HS-27A (cell line): Measurements from ENCODE around the gene PTPRE.

Source experiments
- DNase-seq: peaks from one replicate; pipeline ENCODE4 v3.0.0-alpha.2; 2012; ENCODE audit warnings: low read depth, missing footprints

PTPRE gene

DNA sequence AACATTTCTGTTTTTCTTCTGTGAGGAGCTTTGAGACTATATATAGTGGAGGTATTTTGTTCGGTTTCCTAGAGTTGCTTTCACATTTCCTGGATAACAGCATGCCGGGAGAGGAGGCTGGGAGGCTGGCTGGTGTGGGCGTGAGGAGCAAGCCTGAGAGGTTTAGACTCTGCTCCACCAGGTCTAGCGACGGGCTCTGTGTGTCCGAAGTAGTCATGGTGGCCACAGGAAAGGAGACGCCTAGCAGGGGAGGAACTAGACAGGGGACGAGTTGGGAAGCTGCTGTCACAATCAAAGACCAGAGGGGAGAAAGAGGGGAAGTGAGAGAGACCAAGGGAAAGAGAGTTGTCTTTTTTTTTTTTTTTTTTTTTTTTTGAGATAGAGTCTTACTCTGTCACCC lies 19.6 kb downstream of the PTPRE start:
- DNase-seq, result no peak

DNA sequence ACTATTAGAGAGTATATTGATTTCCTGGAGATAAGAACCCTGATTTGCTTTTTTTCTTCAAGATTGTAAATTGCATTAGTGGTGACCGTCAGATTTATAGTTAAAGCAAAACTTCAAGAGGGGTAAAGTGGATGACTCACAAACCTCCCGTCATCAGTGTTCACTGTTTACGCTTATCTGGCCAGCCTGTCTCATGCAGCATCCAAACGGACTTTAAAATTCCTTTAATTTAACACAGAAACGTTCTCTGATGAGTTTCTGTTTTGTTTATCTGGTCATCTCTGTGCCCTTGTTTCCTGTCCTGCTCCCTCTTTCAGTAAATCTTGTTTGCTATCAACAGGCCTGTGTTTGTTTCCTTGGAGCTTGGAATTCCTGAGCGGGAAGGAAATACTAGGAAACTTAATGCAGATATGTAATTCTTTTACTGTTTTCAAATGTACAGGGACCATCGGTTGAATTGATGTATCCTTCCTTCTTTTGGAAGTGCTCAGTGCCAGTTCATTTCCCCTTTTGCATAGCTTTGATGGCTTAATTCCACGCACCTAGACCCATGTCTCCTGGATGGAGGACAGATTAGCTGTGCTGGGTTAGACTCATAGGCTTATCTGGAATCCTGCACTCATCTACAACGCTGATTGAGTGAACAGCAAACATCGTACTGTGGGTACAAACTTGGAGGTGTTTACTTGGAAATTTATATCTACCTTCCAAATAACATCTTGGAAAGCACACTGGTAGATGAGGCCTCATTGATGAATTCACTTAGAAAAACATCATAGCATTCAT lies 21.3 kb downstream of the PTPRE start:
- DNase-seq, result no peak

DNA sequence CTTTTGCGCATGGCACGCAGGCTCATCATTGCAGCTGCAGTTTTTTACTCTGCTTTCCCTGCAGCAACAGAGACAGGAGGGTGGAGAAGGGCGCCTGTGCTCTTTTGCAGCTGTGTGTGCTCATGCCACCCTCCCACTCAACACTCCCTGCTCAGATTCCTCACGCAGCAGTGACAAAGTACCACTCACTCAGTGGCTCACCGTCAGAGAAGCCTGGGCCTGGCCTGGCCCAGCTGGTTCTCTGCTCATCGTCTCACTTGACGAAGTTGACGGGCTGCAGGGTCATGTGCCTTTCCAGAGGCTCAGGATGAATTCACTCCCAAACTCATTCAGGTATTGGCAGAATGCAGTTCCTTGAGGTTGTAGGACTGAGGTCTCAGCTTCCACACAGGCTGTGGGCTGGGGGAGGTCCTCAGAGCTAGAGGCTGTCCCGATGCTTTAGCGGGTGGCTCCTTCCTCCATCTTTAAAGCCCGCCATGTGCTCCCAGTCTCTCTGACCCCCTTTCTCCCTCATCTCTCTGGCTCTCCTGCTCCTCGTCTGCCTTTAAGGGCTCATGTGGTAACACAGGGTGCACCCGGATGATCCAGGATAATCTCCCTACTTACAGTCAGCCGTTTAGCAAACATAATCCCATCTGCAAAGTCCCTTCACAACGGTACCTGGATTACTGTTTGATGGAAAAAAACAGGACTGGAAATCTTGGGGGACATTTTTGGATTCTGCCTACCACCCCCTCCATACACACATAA lies 25.8 kb downstream of the PTPRE start:
- DNase-seq, result no peak

DNA sequence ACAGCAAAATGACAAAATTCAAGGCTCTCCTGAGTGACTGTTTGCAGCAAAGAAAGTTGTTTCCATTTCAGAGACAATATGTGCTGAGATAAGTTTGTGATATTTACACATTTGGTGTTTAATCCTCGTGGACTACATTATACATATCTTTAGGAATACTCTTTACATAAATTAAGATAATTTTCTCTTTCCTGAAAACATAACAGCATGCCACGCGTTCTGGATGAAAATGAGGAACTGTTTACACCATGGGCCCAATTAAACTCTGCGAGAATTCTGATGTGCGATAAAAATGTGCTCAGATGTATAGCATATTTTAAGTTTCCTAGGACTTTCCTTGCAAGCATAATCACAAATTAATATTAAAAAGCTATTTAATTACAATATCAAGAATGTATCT lies 26.4 kb downstream of the PTPRE start:
- no peak for DNase-seq

DNA sequence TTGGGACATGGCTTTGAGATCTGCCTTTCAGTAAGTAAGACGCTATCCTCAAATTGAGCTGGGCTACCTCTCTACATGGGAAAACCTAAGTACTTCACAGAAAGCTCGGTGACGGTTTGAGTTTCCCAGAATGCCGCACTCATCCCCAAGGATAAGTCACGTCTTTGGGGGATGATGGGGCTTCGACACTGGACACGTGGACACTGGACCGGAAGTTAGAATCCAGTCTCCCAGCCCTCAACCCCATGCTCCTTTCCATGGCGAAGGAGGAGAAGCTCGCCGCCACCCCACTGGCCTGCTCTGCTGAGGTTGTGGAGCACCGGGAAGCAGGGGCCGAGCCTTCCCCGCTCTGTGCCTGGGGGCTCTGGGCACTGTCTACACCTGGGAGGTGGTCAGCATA lies 27.5 kb downstream of the PTPRE start:
- no peak for DNase-seq

DNA sequence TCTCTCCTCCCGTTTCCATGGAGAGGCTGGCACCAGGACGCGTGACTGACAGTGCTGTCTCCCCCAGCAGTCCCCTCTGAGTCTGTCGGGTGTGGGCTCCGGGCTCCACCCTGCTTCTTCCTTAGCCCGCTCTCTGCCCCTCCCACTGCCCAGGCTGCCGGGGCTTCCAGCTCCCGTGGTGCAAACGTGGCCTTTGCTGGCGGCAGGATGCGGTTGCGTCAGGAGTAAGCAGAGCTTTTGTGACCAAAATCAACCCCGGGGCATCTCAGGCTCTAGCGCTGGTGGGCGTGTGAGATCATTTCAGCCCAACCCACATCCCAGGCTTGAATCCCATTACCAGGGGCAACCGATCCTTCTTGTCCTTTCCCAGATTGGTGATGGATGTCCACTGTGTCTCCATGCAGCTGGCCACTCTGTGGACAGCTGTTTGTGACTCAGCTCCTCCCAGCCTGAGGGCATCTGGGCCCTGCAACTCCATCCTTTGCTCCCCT lies 28.2 kb downstream of the PTPRE start:
- no peak for DNase-seq

DNA sequence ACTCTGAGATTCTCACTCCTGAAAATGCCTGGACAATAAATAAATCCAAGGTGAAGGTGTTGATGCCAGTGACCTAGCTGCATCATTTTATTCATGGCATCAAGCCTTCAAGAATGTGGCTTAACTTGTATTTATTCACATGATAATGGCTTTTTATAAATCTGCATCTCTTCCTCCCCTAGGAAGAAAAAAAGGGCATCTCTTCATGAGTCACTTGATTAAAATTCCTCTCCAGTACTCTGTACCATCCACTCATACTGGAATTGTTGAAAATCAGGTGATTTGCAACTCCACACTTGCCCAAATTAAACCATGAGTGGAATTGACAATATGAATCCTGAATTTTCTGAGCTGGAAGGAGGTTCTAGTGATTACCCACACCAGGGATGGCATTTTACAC lies 30.2 kb downstream of the PTPRE start:
- DNase-seq, result no peak

DNA sequence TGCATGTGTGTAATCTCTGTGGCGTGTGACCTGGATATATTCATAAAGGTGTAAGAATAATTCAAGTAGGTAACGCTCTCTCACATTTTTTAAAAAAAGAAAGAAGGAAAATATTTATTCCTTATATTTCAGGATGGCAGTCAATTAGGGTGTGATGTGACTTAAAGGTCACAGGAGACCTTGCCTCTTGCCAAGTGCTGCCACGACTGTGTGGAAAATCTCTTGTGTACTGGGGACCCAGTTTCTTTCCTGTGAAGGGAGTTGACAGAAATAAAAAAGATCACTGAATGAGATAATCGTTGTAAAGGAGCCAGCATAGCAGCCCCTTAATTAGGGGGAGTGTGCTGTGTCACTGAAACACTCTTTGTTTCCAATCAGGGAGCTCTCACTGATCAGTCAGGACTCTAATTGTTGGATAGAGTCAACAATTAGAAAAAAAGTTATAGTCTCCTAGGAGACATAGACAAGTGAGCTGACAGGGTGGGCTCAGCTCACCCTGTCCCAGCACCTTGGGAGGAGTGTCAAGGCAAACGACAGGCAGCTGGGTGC lies 31.1 kb downstream of the PTPRE start:
- DNase-seq, result no peak

DNA sequence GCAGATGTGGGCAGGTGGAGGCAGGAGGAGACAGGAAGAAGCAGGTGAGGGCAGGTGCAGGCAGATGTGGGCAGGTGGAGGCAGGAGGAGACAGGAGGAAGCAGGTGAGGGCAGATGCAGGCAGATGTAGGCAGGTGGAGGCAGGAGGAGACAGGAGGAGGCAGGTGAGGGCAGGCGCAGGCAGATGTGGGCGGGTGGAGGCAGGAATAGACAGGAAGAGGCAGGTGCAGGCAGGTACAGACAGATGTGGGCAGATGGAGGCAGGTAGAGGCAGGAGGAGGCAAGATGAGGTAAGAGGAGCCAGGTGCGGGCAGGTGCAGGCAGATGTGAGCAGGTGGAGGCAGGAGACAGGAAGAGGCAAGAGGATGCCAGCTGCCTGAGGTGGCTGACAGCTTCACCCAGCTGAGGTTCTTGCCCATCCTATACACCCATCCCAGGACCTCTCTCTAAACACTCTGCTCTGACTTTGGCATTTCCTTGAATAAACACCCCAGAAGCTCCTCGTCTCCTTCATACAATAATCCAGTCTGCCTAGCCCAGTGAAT lies 33.0 kb downstream of the PTPRE start:
- no peak for DNase-seq

DNA sequence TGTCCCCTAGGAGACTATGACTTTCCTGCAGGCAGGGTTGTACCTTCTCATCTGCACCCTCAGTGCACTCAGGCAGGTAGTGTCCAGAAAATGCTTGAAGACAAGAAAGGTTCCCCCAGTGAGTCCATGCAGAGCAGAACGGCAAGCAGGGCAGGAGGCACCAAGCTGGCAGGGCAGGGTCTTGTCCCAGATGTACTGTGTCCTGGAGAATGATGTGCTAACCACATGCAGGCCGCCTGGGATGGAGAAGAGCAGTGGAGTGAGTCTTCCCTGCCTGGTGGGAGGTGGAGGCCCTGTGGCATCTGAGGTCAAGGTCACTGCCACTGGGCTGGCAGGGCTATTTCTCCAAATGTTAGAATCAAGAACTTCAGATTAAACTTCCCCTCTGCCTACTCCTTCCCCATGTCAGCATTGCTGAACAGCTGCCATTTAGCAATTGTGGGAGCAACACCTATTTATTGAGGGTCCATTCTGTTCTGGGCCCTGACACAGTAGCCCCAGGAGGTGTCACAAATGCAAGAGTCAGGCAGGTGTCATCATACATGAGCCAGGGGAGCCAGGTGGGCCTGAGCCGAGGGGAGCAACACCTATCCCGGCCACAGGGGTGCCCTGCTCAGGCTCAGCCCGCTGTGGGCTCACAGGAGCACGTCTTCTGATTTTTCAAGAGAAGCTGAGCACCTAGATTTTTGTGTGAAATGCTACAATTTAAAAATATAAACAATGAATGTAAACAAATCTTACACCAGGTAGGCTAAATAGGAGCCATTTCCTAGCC lies 34.1 kb downstream of the PTPRE start:
- no peak for DNase-seq

DNA sequence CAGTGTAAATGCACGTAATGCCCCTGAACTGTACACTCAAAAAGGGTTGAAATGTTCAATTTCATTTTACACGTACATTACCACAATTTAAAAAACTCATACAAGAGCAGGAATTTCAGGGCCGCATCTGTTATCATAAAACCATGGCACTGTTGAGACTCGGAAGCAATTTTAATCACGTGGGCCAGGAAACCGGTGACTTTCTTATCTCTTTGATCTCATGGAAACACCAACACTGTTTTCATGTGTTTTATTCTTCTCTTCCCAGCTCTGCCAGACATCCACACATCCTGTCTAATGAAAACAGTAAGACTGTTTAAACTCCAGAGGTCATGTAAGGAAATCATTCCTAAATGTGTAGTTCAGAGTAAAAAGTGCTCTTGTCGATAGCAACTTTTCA lies 35.9 kb downstream of the PTPRE start:
- no peak for DNase-seq

DNA sequence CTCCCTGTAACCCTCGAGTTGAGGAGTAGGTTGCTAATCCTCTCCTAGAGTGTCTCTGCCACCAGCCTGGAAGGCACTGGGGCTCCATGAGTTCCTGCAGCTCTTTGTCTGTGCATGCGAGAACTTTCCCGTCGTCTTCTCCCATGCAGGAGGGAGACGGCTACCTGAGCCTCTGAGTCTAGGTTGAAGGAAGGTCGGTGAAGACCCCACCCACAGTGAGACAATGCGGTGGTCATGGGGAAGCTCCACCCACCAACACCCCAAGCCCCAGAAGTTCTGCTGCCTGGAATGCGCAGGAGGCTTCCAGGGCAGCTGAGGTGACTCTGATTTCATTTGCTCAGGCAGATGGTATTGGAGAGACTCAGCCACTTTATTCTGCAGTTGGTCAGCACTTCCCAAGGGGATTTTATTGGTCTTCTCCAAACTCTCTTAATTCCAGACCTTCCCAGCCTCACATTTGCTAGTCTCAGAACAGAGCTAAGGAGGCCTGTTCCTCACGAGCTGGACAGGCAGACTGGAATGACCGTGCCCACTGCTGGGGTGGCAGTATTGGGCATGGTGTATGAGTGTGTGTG lies 36.5 kb downstream of the PTPRE start:
- DNase-seq, result no peak

DNA sequence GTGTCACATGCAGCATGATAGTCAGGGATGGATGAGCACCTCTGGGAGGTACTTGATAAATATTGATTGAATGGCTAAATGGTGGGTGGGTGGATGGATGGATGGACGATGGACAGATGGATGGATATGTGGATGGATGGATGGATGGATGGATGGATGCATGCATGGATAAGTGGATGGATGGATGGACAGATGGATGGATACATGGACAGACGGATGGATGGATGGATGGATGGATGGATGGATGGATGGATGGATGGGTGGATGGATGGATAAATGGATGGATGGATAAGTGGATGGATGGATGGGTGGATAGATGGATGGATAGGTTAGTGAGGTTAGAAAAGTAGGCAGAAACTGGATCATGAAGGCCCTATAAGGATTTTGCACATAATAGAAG lies 37.4 kb downstream of the PTPRE start:
- no peak for DNase-seq

DNA sequence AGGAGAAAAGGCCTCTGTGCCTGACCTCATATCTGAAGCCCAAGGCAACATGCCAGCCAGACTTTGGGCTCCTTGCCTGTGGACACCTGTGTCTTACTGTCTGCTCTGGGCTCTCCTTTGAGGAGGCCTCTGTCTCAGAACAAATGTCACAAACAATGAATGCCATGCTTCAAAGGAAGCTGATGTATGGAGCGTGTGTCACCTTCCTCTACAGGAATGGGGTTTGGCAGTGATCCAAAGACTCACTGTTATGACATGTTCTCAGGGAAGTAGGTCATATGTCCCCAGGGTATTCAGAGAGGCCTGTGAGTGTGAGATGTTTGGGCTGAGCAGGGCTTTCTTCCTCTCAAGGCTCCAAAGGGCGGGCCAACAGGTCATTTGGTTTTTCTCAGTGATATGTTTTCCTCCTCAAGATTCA lies 38.4 kb downstream of the PTPRE start:
- DNase-seq, result peak; percentile 29

DNA sequence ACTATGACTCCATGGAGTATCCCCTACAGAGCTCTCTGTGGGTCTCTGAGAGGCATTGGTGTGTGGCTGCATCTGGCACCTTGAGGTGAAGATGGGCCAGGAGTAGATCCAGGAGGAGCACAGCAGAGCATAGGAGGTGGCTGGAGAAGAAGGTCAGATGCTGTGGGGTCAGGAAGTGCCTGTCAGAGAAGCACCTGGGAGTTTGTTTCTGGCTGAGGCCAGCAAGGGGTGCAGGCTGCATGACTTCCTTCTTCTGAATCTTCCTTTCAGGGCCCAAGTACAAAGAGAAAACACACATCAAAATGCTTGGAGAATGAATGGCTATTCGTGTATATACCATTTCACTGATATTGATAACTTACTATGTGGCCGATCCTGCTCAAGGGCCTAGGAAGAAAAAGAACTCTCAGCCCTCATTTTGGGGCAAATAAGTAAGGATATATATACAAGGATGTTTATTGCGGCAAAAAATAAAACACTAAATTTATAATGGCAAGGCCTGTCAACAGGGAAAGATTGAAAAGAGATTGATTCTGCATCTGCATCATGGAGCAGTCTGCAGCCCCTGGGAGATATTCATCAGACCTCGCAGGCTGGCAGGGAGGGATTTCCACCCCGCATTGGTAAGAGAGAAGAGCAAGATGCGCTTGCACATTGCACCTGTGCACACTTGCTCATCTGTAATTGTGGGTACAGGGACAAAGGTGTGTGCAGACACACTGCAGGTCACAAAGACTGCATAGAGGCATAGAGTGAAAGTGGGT lies 39.2 kb downstream of the PTPRE start:
- DNase-seq, result no peak

DNA sequence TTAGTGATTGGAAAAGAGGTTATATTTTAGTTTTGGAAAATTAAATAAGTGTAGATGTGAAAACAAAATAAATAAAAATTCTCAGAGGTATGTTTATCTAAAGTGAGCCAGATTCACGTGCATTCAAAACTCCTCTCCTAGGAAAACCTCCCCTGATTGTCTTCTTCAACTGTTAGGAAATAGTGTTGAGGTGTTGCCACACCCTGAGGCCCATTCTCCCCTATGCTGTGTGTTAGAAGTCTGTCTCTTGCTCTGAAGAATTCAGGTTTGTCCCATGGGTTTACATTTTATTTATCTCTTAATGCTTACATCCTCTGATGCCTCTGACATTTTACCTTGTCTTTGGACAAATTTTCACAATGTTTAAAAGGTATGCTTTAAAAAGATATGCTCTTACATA lies 40.3 kb downstream of the PTPRE start:
- DNase-seq, result no peak

DNA sequence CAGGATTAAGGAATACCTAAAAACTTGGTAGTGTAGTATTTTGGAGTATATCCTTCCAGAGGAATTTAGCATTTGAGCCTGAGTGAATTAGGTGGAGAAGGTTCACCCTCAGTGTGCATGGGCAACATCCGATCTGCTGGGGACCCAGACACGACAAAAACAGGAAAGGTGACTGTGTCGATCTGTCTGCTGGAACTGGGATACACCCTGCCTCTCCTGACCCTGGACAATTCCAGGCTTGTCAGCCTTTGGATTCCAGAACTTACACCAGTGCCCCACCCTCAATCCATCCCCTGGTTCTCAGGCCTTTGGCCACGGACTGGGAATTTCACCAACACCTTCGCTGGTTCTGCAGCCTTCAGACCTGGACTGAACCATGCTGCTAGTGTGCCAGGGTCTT lies 41.9 kb downstream of the PTPRE start:
- DNase-seq, result no peak

DNA sequence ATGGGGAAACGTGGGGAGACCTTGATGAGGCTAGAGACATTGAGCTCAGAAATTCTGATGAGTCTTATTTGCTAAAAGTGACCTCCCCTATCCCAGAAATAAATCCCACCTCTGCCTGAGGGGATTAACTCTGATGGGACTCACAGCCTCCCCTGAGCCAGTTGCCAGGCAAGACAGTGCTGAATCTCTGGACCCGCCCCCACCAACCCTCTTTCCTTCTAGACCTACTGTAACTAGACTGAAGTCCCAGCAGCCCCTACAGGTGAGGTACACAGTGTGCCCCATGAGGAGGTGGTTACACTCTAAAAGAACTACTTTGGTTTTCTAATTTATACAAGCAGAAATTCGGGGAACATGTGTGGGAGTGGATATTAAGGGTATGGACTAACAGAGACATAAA lies 42.9 kb downstream of the PTPRE start:
- no peak for DNase-seq

DNA sequence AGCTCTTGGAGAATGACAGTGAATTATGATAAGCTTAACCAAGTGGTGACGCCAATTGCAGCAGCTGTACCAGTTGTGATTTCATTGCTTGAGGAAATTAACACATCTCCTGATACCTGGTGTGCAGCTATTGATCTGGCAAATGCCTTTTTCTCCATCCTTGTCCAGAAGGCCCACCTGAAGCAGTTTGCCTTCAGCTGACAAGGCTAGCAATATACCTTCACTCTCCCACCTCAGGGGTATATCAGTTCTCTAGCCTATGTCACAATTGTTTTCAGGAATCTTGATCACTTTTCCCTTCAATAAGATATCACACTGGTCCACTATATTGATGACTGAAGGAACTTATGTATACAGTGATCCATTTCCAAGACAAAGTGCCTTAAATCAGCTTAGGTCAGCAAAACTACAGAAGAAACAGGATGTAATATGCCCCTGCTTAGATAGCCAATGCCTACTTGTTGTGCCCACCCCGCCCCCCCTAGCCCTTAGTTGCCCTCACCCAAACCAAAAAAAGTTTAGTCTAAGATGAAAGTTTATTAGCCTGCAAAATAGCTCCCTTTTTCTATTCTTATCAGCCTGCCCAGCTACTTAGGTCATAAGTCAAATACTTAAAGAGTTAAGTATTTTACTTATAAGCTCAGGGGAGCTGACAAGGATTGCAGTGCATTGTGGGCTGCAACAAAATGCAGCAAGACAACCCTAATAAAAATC lies 45.1 kb downstream of the PTPRE start:
- no peak for DNase-seq

DNA sequence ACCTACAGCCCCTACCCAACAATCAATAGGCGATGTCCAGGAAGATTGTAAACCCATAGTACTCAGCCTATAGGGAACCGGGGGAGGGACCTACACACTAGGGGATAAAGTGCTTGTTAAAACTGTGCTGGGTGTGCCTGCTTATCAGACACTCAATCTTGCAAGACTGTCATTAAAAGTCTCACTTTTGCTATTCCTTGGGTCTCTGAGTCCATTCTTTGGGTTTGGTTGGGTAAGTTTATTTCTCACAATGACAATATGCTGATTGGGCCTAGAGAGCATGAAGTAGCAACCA lies 45.6 kb downstream of the PTPRE start:
- DNase-seq, result no peak

DNA sequence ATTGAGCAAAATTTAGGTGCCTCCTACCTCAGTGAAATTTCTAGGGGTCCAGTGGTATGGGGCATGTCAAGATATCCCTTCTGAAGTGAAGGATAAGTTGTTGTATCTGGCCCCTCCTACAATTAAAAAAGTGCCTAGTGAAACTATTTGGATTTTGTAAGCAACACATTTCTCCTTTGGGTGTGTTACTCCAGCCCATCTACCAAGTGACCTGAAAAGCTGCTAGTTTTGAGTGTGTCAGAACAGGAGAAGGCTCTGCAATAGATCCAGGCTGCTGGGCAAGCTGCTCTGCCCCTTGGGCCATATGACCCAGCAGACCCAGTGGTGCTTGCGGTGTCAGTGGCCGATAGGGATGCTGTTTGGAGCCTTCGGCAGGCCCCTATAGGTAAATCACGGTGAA lies 46.0 kb downstream of the PTPRE start:
- no peak for DNase-seq
